Caco-2 (cell line): ENCODE data around the gene FXYD1. TPM values are rescaled to one million over a fixed set of nuclear protein-coding genes. Genes with fewer than 3 reads are reported as not detected.
"Not testable (repeated sequence)": the region's sequence is repeated elsewhere in the genome, so short reads cannot be mapped to it uniquely, and the experiment has no call there.

ENCODE experiments used
- BruUV-seq: library from RNA; stranded (reverse); fragments of 400-500 nt; replicated peaks from 2 replicates; lab custom pipeline; 2021; lab: Mats Ljungman, UMichigan
- CTCF ChIA-PET: fragments of 300-600 bp; sonication (Branson Sonifier 250); formaldehyde crosslinking; loops from one replicate; lab custom pipeline; 2022; ENCODE audit warnings: antibody characterized with exemption; lab: Charles Lee
- POLR2A ChIA-PET: fragments of 300-600 bp; sonication (Branson Sonifier 250); formaldehyde crosslinking; loops from one replicate; lab custom pipeline; 2022; ENCODE audit warnings: antibody characterized with exemption; lab: Charles Lee
- DNase-seq, 2 experiments: peaks; one replicate each; pipeline versions ENCODE4 v3.0.0 to v3.0.0-alpha.2; 2020 to 2022
- H3K27me3 ChIP-seq: replicated peaks from 2 replicates; pipeline ENCODE4 v1.6.0; 2011; ENCODE audit warnings: low read length; ENCODE audit not compliant: control insufficient read depth, insufficient read depth
- H3K36me3 ChIP-seq: 2 replicates; pipeline ENCODE4 v1.5.1; 2011; ENCODE audit warnings: low read length; ENCODE audit not compliant: control insufficient read depth, insufficient read depth
- H3K4me1 ChIP-seq: fragments of 250-450 bp; sonication (Bioruptor Pico); 2 replicates; pipeline ENCODE4 v1.5.1; 2020; ENCODE audit warnings: mild to moderate bottlenecking
- H3K4me3 ChIP-seq: 2 replicates; pipeline ENCODE4 v1.5.1; 2011; ENCODE audit warnings: low read depth, mild to moderate bottlenecking, control low read depth, low read length
- H3K9me3 ChIP-seq: fragments of 250-450 bp; sonication (Bioruptor Pico); 2 replicates; pipeline ENCODE4 v1.5.1; 2020; ENCODE audit warnings: mild to moderate bottlenecking, moderate library complexity
- H3K27ac Mint-ChIP-seq: one replicate; pipeline ENCODE4 v1.8.0; 2022; ENCODE audit warnings: mixed read lengths; ENCODE audit not compliant: unreplicated experiment
- H3K27me3 Mint-ChIP-seq: one replicate; pipeline ENCODE4 v1.8.0; 2022; ENCODE audit warnings: mixed read lengths; ENCODE audit not compliant: insufficient read depth, unreplicated experiment
- H3K36me3 Mint-ChIP-seq: one replicate; pipeline ENCODE4 v1.8.0; 2022; ENCODE audit warnings: mild to moderate bottlenecking, mixed read lengths; ENCODE audit not compliant: insufficient read depth, unreplicated experiment
- H3K4me1 Mint-ChIP-seq: one replicate; pipeline ENCODE4 v1.8.0; 2022; ENCODE audit warnings: low read depth, mixed read lengths; ENCODE audit not compliant: unreplicated experiment
- H3K4me3 Mint-ChIP-seq: one replicate; pipeline ENCODE4 v1.8.0; 2022; ENCODE audit warnings: mild to moderate bottlenecking, moderate library complexity, mixed read lengths; ENCODE audit not compliant: unreplicated experiment
- H3K9me3 Mint-ChIP-seq: one replicate; pipeline ENCODE4 v1.8.0; 2022; ENCODE audit warnings: mixed read lengths; ENCODE audit not compliant: unreplicated experiment
- intact Hi-C: fragments of 100-400 bp; cut with micrococcal nuclease; formaldehyde crosslinking; loops from one replicate; pipeline ENCODE4 v1.10.0; 2022; ENCODE audit not compliant: unreplicated experiment
- total RNA-seq: library from RNA; stranded (reverse); gene quantifications from 2 replicates; pipeline ENCODE4 v1.2.3, GENCODE V29; 2022
- TF ChIP-seq, protein P1 (sequence below), 2 experiments: fragments of 200-600 bp in 1 of 2; IDR thresholded peaks; 1 replicate in 1 of 2; 2 replicates in 1 of 2; pipeline versions ENCODE4 v1.5.1 to v1.8.0; 2011 to 2022; ENCODE audit warnings: antibody characterized with exemption in 1 of 2, control low read depth in 1 of 2, inconsistent platforms in 1 of 2, low read depth in 1 of 2, low read length in 1 of 2, mild to moderate bottlenecking in 1 of 2, moderate library complexity in 1 of 2; ENCODE audit not compliant: insufficient read depth in 1 of 2, severe bottlenecking in 1 of 2, unreplicated experiment in 1 of 2

FXYD1 gene
- total RNA-seq, 1 experiment from 2014 or later, result not detected

GRCh38 chr19:35103614-35104013, 35.0 kb upstream of the FXYD1 start:
- H3K27me3 ChIP-seq, intact Hi-C loops, H3K4me3 Mint-ChIP-seq, BruUV-seq, POLR2A ChIA-PET, H3K9me3 Mint-ChIP-seq, H3K4me3 ChIP-seq, H3K27me3 Mint-ChIP-seq, H3K9me3 ChIP-seq, H3K27ac Mint-ChIP-seq, H3K36me3 Mint-ChIP-seq, DNase-seq, H3K4me1 Mint-ChIP-seq, H3K36me3 ChIP-seq, H3K4me1 ChIP-seq: not testable (repeated sequence)
- CTCF ChIA-PET, result interaction anchor here (0.6 kb wide), 1 partner anchor 38 kb away, joined by 3 read pairs; no protein-coding TSS in a partner anchor

DNA sequence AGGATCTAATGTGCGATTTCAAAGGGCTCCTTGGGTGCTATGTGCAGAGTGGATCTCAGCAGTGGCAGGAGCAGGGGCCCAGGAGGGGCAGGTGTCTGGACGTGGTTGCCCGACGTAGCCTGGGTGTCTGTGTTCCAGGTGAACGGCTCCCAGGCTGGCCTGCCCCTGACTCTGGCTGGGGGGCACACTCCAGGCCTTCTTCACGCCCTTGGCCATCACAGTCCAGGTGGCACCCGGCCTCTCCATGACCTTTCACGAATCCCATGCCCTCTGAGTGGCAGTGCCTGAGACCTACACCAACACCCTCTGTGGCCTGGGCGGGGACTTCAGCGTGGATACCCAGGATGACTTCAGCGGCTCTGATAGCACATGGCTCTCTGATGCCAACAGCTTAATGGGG, 34.3 kb upstream of the FXYD1 start:
- intact Hi-C loops, result no loop called here
- Mint-ChIP-seq H3K4me1 (peaks cover 7% of the 10 kb centered on the region), H3K27me3 (no peaks in the 10 kb centered on the region), H3K36me3 (no peaks in the 10 kb centered on the region), H3K9me3 (peaks cover 9% of the 10 kb centered on the region), H3K27ac (no peak overlapping the region), H3K4me3 (no peak overlapping the region)
- ChIA-PET CTCF (interaction anchor here (0.6 kb wide), 1 partner anchor 37 kb away, joined by 3 read pairs; no protein-coding TSS in a partner anchor), POLR2A (no interaction called here)
- Histone ChIP-seq H3K4me3 (no peak overlapping the region), H3K27me3 (no peaks in the 10 kb centered on the region), H3K4me1 (peaks cover 7% of the 10 kb centered on the region; the same call in 1 of the 2 replicates), H3K36me3 (no peaks in the 10 kb centered on the region), H3K9me3 (peaks cover 7% of the 10 kb centered on the region; the same call in 1 of the 2 replicates)
- DNase-seq, result no peak
- TF ChIP-seq, protein P1, sequence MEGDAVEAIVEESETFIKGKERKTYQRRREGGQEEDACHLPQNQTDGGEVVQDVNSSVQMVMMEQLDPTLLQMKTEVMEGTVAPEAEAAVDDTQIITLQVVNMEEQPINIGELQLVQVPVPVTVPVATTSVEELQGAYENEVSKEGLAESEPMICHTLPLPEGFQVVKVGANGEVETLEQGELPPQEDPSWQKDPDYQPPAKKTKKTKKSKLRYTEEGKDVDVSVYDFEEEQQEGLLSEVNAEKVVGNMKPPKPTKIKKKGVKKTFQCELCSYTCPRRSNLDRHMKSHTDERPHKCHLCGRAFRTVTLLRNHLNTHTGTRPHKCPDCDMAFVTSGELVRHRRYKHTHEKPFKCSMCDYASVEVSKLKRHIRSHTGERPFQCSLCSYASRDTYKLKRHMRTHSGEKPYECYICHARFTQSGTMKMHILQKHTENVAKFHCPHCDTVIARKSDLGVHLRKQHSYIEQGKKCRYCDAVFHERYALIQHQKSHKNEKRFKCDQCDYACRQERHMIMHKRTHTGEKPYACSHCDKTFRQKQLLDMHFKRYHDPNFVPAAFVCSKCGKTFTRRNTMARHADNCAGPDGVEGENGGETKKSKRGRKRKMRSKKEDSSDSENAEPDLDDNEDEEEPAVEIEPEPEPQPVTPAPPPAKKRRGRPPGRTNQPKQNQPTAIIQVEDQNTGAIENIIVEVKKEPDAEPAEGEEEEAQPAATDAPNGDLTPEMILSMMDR (IDR thresholded peaks at IDR 0.05; ENCODE audit: insufficient read depth in 1 of 2, low read depth in 1 of 2, low read length in 1 of 2, severe bottlenecking in 1 of 2, unreplicated experiment in 1 of 2), result no peak
- BruUV-seq, result no TSS peak

GRCh38 chr19:35105047-35105410, 33.6 kb upstream of the FXYD1 start:
- H3K9me3 ChIP-seq, result peaks cover 7% of the 10 kb centered on the region; the same call in 1 of the 2 replicates
- H3K27ac Mint-ChIP-seq, result no peak overlapping the region
- POLR2A ChIA-PET, result no interaction called here
- TF ChIP-seq, protein P1 (IDR thresholded peaks at IDR 0.05; ENCODE audit: insufficient read depth in 1 of 2, low read depth in 1 of 2, low read length in 1 of 2, severe bottlenecking in 1 of 2, unreplicated experiment in 1 of 2), result no peak
- no peaks in the 10 kb centered on the region for H3K27me3 ChIP-seq
- H3K4me1 ChIP-seq, result peaks cover 5% of the 10 kb centered on the region; the same call in 1 of the 2 replicates
- CTCF ChIA-PET, result no interaction called here
- no peak overlapping the region for H3K4me3 ChIP-seq
- H3K9me3 Mint-ChIP-seq, result peaks cover 9% of the 10 kb centered on the region
- BruUV-seq, result no TSS peak
- intact Hi-C loops, result no loop called here
- H3K36me3 ChIP-seq, result no peaks in the 10 kb centered on the region
- H3K4me3 Mint-ChIP-seq, result no peak overlapping the region
- no peaks in the 10 kb centered on the region for H3K27me3 Mint-ChIP-seq
- DNase-seq, result no peak
- H3K4me1 Mint-ChIP-seq, result peaks cover 7% of the 10 kb centered on the region
- no peaks in the 10 kb centered on the region for H3K36me3 Mint-ChIP-seq
